ENCODE results near the gene KIAA0040.

Gene KIAA0040

DNA sequence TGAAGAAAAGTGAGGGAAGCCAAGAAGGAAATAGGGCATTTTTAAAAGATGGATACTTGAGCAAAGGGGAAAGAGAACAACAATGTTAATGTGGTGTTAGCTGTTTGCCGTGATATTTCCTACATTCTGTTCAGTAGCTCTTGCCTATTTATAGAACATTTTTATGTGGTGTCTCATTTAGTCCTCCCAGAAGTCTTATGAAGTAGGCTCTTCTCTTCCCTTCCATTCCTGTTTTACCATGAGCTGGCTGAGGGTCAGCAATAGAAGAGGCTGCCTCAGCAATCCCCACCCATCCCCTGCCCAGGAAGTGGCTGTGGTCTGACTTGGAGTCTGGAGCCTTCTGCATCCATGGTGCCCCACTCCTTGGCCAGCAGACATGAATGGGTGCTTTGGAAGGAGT is 60.1 kb downstream of the KIAA0040 start:
- no peak; the same call in 2 of the 3 replicates for ATAC-seq
- TF ChIP-seq OSR1 (CRISPR knock-in tag; IDR thresholded peaks at IDR 0.05): no peak
- TF ChIP-seq ARNTL (CRISPR knock-in tag; IDR thresholded peaks at IDR 0.05; ENCODE audit: borderline replicate concordance, low read depth): no peak
- TF ChIP-seq ZFP30 (CRISPR knock-in tag; IDR thresholded peaks at IDR 0.05): no peak
- TF ChIP-seq TCF4 (CRISPR knock-in tag; IDR thresholded peaks at IDR 0.05; ENCODE audit: borderline replicate concordance): no peak

DNA sequence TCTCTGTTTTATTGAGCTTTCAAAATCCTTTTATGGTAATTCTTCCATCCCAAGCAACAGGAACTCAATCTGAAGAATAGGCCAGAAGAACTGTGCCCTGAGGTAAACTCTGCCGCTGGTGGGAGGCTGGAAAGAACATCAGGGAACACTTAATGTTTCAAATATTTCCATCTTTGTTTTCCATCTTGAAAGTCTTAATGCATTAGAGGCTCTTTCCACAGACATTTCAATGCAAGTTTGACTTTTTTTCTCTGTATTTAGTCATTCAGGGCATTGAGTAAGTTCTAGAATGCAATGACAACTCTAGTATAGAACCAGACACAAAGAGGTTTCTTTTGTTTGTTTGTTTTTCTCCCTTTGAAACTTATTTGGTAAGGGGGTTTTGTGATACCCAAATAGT is 61.5 kb downstream of the KIAA0040 start:
- no peak for ATAC-seq
- TF ChIP-seq ISL1 (CRISPR knock-in tag; IDR thresholded peaks at IDR 0.05): no peak
- no peak for TF ChIP-seq ARNTL (CRISPR knock-in tag; IDR thresholded peaks at IDR 0.05; ENCODE audit: borderline replicate concordance, low read depth)
- TF ChIP-seq ZC3H10 (CRISPR knock-in tag; IDR thresholded peaks at IDR 0.05): no peak
- TF ChIP-seq CSDC2 (CRISPR knock-in tag; IDR thresholded peaks at IDR 0.05): no peak
- no peak for TF ChIP-seq ZFP3 (CRISPR knock-in tag; IDR thresholded peaks at IDR 0.05)

- TF ChIP-seq ESRRG (CRISPR knock-in tag; IDR thresholded peaks at IDR 0.05): no peak
- TF ChIP-seq, protein P1, sequence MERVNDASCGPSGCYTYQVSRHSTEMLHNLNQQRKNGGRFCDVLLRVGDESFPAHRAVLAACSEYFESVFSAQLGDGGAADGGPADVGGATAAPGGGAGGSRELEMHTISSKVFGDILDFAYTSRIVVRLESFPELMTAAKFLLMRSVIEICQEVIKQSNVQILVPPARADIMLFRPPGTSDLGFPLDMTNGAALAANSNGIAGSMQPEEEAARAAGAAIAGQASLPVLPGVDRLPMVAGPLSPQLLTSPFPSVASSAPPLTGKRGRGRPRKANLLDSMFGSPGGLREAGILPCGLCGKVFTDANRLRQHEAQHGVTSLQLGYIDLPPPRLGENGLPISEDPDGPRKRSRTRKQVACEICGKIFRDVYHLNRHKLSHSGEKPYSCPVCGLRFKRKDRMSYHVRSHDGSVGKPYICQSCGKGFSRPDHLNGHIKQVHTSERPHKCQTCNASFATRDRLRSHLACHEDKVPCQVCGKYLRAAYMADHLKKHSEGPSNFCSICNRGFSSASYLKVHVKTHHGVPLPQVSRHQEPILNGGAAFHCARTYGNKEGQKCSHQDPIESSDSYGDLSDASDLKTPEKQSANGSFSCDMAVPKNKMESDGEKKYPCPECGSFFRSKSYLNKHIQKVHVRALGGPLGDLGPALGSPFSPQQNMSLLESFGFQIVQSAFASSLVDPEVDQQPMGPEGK (CRISPR knock-in tag; IDR thresholded peaks at IDR 0.05; ENCODE audit: borderline replicate concordance): no peak
- no peak for TF ChIP-seq ZNF8 (CRISPR knock-in tag; IDR thresholded peaks at IDR 0.05)
- TF ChIP-seq ZFP3 (CRISPR knock-in tag; IDR thresholded peaks at IDR 0.05): no peak
- no peak for TF ChIP-seq POU6F1 (CRISPR knock-in tag; IDR thresholded peaks at IDR 0.05; ENCODE audit: borderline replicate concordance, low read depth)
- TF ChIP-seq, protein P2, sequence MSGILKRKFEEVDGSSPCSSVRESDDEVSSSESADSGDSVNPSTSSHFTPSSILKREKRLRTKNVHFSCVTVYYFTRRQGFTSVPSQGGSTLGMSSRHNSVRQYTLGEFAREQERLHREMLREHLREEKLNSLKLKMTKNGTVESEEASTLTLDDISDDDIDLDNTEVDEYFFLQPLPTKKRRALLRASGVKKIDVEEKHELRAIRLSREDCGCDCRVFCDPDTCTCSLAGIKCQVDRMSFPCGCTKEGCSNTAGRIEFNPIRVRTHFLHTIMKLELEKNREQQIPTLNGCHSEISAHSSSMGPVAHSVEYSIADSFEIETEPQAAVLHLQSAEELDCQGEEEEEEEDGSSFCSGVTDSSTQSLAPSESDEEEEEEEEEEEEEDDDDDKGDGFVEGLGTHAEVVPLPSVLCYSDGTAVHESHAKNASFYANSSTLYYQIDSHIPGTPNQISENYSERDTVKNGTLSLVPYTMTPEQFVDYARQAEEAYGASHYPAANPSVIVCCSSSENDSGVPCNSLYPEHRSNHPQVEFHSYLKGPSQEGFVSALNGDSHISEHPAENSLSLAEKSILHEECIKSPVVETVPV (CRISPR knock-in tag; IDR thresholded peaks at IDR 0.05): no peak
- TF ChIP-seq RARB (CRISPR knock-in tag; IDR thresholded peaks at IDR 0.05): no peak
- no peak for TF ChIP-seq BACH2 (CRISPR knock-in tag; IDR thresholded peaks at IDR 0.05; ENCODE audit: borderline replicate concordance)
- TF ChIP-seq ZFP30 (CRISPR knock-in tag; IDR thresholded peaks at IDR 0.05): no peak
- no peak for TF ChIP-seq ISL1 (CRISPR knock-in tag; IDR thresholded peaks at IDR 0.05)
- TF ChIP-seq PPARA (CRISPR knock-in tag; IDR thresholded peaks at IDR 0.05; ENCODE audit: borderline replicate concordance): no peak
- TF ChIP-seq ARNTL (CRISPR knock-in tag; IDR thresholded peaks at IDR 0.05; ENCODE audit: borderline replicate concordance, low read depth): no peak
- TF ChIP-seq SNAI2 (CRISPR knock-in tag; IDR thresholded peaks at IDR 0.05): no peak
- no peak for TF ChIP-seq TOX (CRISPR knock-in tag; IDR thresholded peaks at IDR 0.05; ENCODE audit: borderline replicate concordance)
- TF ChIP-seq OSR1 (CRISPR knock-in tag; IDR thresholded peaks at IDR 0.05): no peak
- no peak for TF ChIP-seq TCF4 (CRISPR knock-in tag; IDR thresholded peaks at IDR 0.05; ENCODE audit: borderline replicate concordance)
- no peak for TF ChIP-seq CSDC2 (CRISPR knock-in tag; IDR thresholded peaks at IDR 0.05)
- no peak for TF ChIP-seq ZNF70 (CRISPR knock-in tag; IDR thresholded peaks at IDR 0.05)
- TF ChIP-seq TSHZ2 (CRISPR knock-in tag; IDR thresholded peaks at IDR 0.05): no peak
- no peak for TF ChIP-seq ZNF565 (CRISPR knock-in tag; conservative IDR thresholded peaks at IDR 0.05; ENCODE audit: low read depth)
- no peak for ATAC-seq
Measured at GRCh38 chr1:175130649-175131045, 61.9 kb downstream of the KIAA0040 start.
